Right lobe of liver (tissue), 4 donors: ENCODE data around the gene ARL5B.

ENCODE experiments used
- CTCF ChIP-seq, 4 donors: fragments of 200-600 bp in 3 of 4; fragments of 450-650 bp in 1 of 4; IDR thresholded peaks; one replicate each; pipeline versions ENCODE4 v1.5.1 to v1.8.0; 2016 to 2022; ENCODE audit warnings: antibody characterized with exemption in 4 of 4, mild to moderate bottlenecking in 2 of 4
- POLR2A ChIP-seq: fragments of 450-650 bp; IDR thresholded peaks from one replicate; pipeline ENCODE4 v1.6.1; 2017; ENCODE audit warnings: antibody characterized with exemption, mild to moderate bottlenecking
- donor health status: DM: no; HTN: no; CAD: no.
- donor health status: DM: no; HTN: no; CAD: no.
- donor health status: DM: no; HTN: yes; CAD: no.

GRCh38 chr10:18713077-18713476, 53.8 kb downstream of the ARL5B start:
- no peak for TF ChIP-seq CTCF (IDR thresholded peaks at IDR 0.05)
- TF ChIP-seq POLR2A, result no peak
